ENCODE measurements around the gene IFI35. TPM values are rescaled to one million over a fixed set of nuclear protein-coding genes. Genes with fewer than 3 reads are reported as not detected.
"Not testable (repeated sequence)": the region's sequence is repeated elsewhere in the genome, so short reads cannot be mapped to it uniquely, and the experiment has no call there.

Gene IFI35
- total RNA-seq, 1 experiment from 2014 or later: 98.6 TPM

DNA sequence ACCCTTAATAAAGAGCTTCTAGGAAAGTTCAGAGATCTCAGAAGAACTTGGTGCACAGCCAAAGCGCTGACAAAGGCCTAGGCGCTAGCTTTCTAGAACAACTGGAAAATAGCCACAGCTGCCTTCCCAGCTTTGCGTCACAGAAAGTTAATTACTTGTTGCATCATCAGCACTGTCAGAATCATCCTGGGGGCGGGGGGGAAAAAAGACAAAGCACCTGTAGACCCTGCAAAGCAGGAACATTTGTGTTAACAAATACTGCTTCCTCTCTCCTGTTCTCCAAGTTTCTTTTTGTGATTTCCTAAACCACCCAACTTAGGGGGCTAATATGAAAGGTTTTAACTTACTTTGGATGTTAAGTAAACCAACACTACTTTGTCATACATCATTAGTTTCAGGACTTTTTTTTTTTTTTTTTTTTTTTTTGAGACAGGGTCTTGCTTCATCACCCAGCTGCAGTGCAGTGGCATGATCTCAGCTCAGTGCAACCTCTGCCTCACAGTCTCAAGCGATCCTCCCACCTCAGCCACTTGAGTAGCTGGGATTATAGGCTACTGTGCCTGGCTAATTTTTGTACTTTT is 37.5 kb upstream of the IFI35 start:
- Mint-ChIP-seq H3K4me1 (ENCODE audit: low read depth, unreplicated experiment) (no peaks in the 10 kb centered on the region), H3K36me3 (ENCODE audit: insufficient read depth, unreplicated experiment) (peaks cover 15% of the 10 kb centered on the region), H3K4me3 (ENCODE audit: low read depth, unreplicated experiment) (no peak overlapping the region), H3K27me3 (ENCODE audit: unreplicated experiment) (no peaks in the 10 kb centered on the region), H3K27ac (ENCODE audit: unreplicated experiment) (no peak overlapping the region), H3K9me3 (ENCODE audit: low read depth, unreplicated experiment) (no peaks in the 10 kb centered on the region)
- intact Hi-C loops (cut with micrococcal nuclease; ENCODE audit: unreplicated experiment): no loop called here
- CTCF ChIA-PET: no interaction called here
- no peak for TF ChIP-seq CTCF (IDR thresholded peaks at IDR 0.05; ENCODE audit: unreplicated experiment)
- BruUV-seq (replicated peaks): no TSS peak
- DNase-seq: no peak

GRCh38 chr17:42971589-42971988 is 35.0 kb upstream of the IFI35 start:
- intact Hi-C loops (cut with micrococcal nuclease; ENCODE audit: unreplicated experiment): no loop called here
- Mint-ChIP-seq H3K4me3 (ENCODE audit: low read depth, unreplicated experiment) (no peak overlapping the region), H3K27me3 (ENCODE audit: unreplicated experiment) (no peaks in the 10 kb centered on the region), H3K4me1 (ENCODE audit: low read depth, unreplicated experiment) (no peaks in the 10 kb centered on the region), H3K9me3 (ENCODE audit: low read depth, unreplicated experiment) (no peaks in the 10 kb centered on the region), H3K27ac (ENCODE audit: unreplicated experiment) (no peak overlapping the region), H3K36me3 (ENCODE audit: insufficient read depth, unreplicated experiment) (no peaks in the 10 kb centered on the region)
- no peak for DNase-seq
- BruUV-seq (replicated peaks): no TSS peak
- no peak for TF ChIP-seq CTCF (IDR thresholded peaks at IDR 0.05; ENCODE audit: unreplicated experiment)
- CTCF ChIA-PET: interaction anchor here (1.0 kb wide), 1 partner anchor 8 kb away, joined by 3 read pairs; the partner anchor contains the start of genes PTGES3L and RUNDC1

DNA sequence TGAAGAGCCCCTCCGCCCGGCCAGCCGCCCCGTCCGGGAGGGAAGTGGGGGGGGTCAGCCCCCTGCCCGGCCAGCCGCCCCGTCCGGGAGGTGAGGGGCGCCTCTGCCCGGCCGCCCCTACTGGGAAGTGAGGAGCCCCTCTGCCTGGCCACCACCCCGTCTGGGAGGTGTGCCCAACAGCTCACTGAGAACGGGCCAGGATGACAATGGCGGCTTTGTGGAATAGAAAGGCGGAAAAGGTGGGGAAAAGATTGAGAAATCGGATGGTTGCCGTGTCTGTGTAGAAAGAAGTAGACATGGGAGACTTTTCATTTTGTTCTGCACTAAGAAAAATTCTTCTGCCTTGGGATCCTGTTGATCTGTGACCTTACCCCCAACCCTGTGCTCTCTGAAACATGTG is 33.3 kb upstream of the IFI35 start:
- H3K4me3 Mint-ChIP-seq (ENCODE audit: low read depth, unreplicated experiment); H3K27ac Mint-ChIP-seq (ENCODE audit: unreplicated experiment): not testable (repeated sequence)

DNA sequence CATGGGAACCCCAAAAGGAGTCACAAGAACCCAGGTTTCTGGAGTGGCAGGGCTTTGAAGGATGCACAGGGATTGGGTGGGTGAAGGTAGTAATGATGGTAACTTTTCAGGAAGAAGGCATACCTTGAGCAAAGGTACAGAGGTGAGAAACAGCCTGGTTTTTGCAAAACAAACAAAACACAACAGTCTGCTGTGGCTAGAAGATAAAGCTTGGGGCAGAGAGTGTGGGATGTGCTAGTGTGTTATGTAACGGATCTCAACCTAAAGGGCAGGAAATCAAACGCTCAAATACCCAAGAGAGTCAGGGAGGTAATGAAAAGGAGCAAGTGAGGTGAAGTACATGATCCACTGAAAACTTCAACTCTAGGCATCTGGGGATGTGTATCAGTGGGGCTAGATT is 31.3 kb upstream of the IFI35 start:
- BruUV-seq (replicated peaks): no TSS peak
- Mint-ChIP-seq H3K36me3 (ENCODE audit: insufficient read depth, unreplicated experiment) (peaks cover 7% of the 10 kb centered on the region), H3K4me1 (ENCODE audit: low read depth, unreplicated experiment) (peaks cover 9% of the 10 kb centered on the region), H3K27me3 (ENCODE audit: unreplicated experiment) (no peaks in the 10 kb centered on the region), H3K27ac (ENCODE audit: unreplicated experiment) (no peak overlapping the region), H3K4me3 (ENCODE audit: low read depth, unreplicated experiment) (no peak overlapping the region), H3K9me3 (ENCODE audit: low read depth, unreplicated experiment) (no peaks in the 10 kb centered on the region)
- intact Hi-C loops (cut with micrococcal nuclease; ENCODE audit: unreplicated experiment): no loop called here
- CTCF ChIA-PET: interaction anchor here (0.7 kb wide), 1 partner anchor 11 kb away, joined by 7 read pairs; no protein-coding TSS in a partner anchor
- DNase-seq: no peak
- no peak for TF ChIP-seq CTCF (IDR thresholded peaks at IDR 0.05; ENCODE audit: unreplicated experiment)

More for the DNA sequence above, 33.3 kb upstream of the IFI35 start:
- H3K27me3 Mint-ChIP-seq (ENCODE audit: unreplicated experiment); DNase-seq; H3K4me1 Mint-ChIP-seq (ENCODE audit: low read depth, unreplicated experiment); BruUV-seq (replicated peaks); H3K36me3 Mint-ChIP-seq (ENCODE audit: insufficient read depth, unreplicated experiment); CTCF ChIA-PET; H3K9me3 Mint-ChIP-seq (ENCODE audit: low read depth, unreplicated experiment); intact Hi-C loops (cut with micrococcal nuclease; ENCODE audit: unreplicated experiment): not testable (repeated sequence)

GRCh38 chr17:42975701-42976100 is 30.9 kb upstream of the IFI35 start:
- BruUV-seq (replicated peaks); DNase-seq; H3K27me3 Mint-ChIP-seq (ENCODE audit: unreplicated experiment); intact Hi-C loops (cut with micrococcal nuclease; ENCODE audit: unreplicated experiment); H3K4me3 Mint-ChIP-seq (ENCODE audit: low read depth, unreplicated experiment); H3K27ac Mint-ChIP-seq (ENCODE audit: unreplicated experiment); H3K9me3 Mint-ChIP-seq (ENCODE audit: low read depth, unreplicated experiment); H3K4me1 Mint-ChIP-seq (ENCODE audit: low read depth, unreplicated experiment): not testable (repeated sequence)
- CTCF ChIA-PET: interaction anchor here (0.6 kb wide), 1 partner anchor 45 kb away, joined by 5 read pairs; no protein-coding TSS in a partner anchor
- peaks cover 12% of the 10 kb centered on the region for H3K36me3 Mint-ChIP-seq (ENCODE audit: insufficient read depth, unreplicated experiment)

Data from Calu3 (cell line).